Measurements from ENCODE around the gene SYNPO2.
"Not testable (repeated sequence)": the region's sequence is repeated elsewhere in the genome, so short reads cannot be mapped to it uniquely, and the experiment has no call there.

Gene SYNPO2

GRCh38 chr4:118995693-118996391 lies 107.2 kb downstream of the SYNPO2 start:
- in situ Hi-C loops (cut with HindIII; ENCODE audit: low pct_ligation_motif_present, low sequenced_read_pairs) = no loop called here
- no peak for TF ChIP-seq CTCF (IDR thresholded peaks at IDR 0.05; ENCODE audit: low read depth, low read length, missing control alignments)

GRCh38 chr4:118997601-118998000 lies 108.9 kb downstream of the SYNPO2 start:
- in situ Hi-C loops (cut with HindIII; ENCODE audit: low pct_ligation_motif_present, low sequenced_read_pairs) = no loop called here
- no peak for DNase-seq
- TF ChIP-seq CTCF (IDR thresholded peaks at IDR 0.05; ENCODE audit: low read depth, low read length, missing control alignments) = no peak
- Histone ChIP-seq H3K4me3 (ENCODE audit: low read depth, low read length) (no peak overlapping the region), H3K27me3 (replicated peaks) (no peaks in the 10 kb centered on the region), H3K36me3 (replicated peaks) (no peaks in the 10 kb centered on the region), H3K27ac (no peak overlapping the region)

More at GRCh38 chr4:118995693-118996391, 107.2 kb downstream of the SYNPO2 start:
- Histone ChIP-seq H3K36me3 (replicated peaks) (no peaks in the 10 kb centered on the region), H3K27me3 (replicated peaks) (no peaks in the 10 kb centered on the region), H3K27ac (no peak overlapping the region), H3K4me3 (ENCODE audit: low read depth, low read length) (no peak overlapping the region)
- no peak for DNase-seq

GRCh38 chr4:118999919-119000318 lies 111.3 kb downstream of the SYNPO2 start:
- DNase-seq = no peak
- no peak overlapping the region for H3K4me3 ChIP-seq (ENCODE audit: low read depth, low read length)
- in situ Hi-C loops (cut with HindIII; ENCODE audit: low pct_ligation_motif_present, low sequenced_read_pairs) = no loop called here
- no peak for TF ChIP-seq CTCF (IDR thresholded peaks at IDR 0.05; ENCODE audit: low read depth, low read length, missing control alignments)
- no peak overlapping the region for H3K27ac ChIP-seq
- no peaks in the 10 kb centered on the region for H3K27me3 ChIP-seq (replicated peaks)
- H3K36me3 ChIP-seq (replicated peaks) = no peaks in the 10 kb centered on the region

- no peaks in the 10 kb centered on the region for H3K27me3 ChIP-seq (replicated peaks)
- no peak overlapping the region for H3K4me3 ChIP-seq (ENCODE audit: low read depth, low read length)
- no peaks in the 10 kb centered on the region for H3K36me3 ChIP-seq (replicated peaks)
- no peak for DNase-seq
- in situ Hi-C loops (cut with HindIII; ENCODE audit: low pct_ligation_motif_present, low sequenced_read_pairs) = no loop called here
- H3K27ac ChIP-seq = no peak overlapping the region
- TF ChIP-seq CTCF (IDR thresholded peaks at IDR 0.05; ENCODE audit: low read depth, low read length, missing control alignments) = no peak
These were observed 111.7 kb downstream of the SYNPO2 start for GRCh38 chr4:119000400-119000799.

GRCh38 chr4:119002476-119002875 lies 113.8 kb downstream of the SYNPO2 start:
- Histone ChIP-seq H3K36me3 (replicated peaks) (no peaks in the 10 kb centered on the region), H3K27me3 (replicated peaks) (no peaks in the 10 kb centered on the region), H3K4me3 (ENCODE audit: low read depth, low read length) (no peak overlapping the region), H3K27ac (no peak overlapping the region)
- TF ChIP-seq CTCF (IDR thresholded peaks at IDR 0.05; ENCODE audit: low read depth, low read length, missing control alignments) = no peak
- in situ Hi-C loops (cut with HindIII; ENCODE audit: low pct_ligation_motif_present, low sequenced_read_pairs) = no loop called here
- DNase-seq = no peak

GRCh38 chr4:119003001-119003400 lies 114.3 kb downstream of the SYNPO2 start:
- H3K36me3 ChIP-seq (replicated peaks); in situ Hi-C loops (cut with HindIII; ENCODE audit: low pct_ligation_motif_present, low sequenced_read_pairs); DNase-seq; H3K4me3 ChIP-seq (ENCODE audit: low read depth, low read length); H3K27me3 ChIP-seq (replicated peaks); H3K27ac ChIP-seq: not testable (repeated sequence)
